GM12892 (cell line): Measurements from ENCODE around the gene HADH.

Experiments
- DNase-seq: peaks from one replicate; pipeline ENCODE4 v3.0.0; 2011; ENCODE audit not compliant: insufficient read length
- FAIRE-seq: peaks from 2 replicates; lab custom pipeline; 2011; peaks lifted over from hg19 to GRCh38; lab: Jason Lieb, UNC
- POLR2A ChIP-seq: IDR thresholded peaks from 2 replicates; pipeline ENCODE4 v1.6.1; 2011; ENCODE audit warnings: low read depth, low read length, control low read depth
- POLR2AphosphoS5 ChIP-seq: IDR thresholded peaks from 2 replicates; pipeline ENCODE4 v1.6.1; 2011; ENCODE audit warnings: low read depth, low read length, control low read depth
- TAF1 ChIP-seq: IDR thresholded peaks from 2 replicates; pipeline ENCODE4 v1.6.1; 2011; ENCODE audit warnings: low read depth, mild to moderate bottlenecking, control low read depth, low read length, borderline replicate concordance

Gene HADH

DNA sequence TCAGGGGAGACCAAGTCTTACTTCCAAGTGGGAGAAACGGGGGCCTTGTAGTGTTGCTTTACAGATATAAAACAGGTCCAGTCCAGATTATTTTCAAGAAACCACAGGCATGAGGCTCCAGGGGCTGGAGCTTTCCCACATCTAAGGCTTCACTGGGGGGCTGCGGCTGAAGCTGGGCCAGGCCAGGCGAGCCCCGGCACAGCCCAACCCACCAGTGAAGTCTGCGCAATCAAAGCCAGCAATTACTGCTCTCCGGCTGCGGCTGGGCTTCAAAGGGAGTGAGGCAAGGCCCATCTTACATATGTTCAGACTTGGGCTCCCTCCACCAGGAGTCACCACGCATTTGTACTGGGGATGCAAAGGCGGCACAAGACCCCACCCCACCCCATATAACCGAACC lies 61.7 kb downstream of the HADH start:
- FAIRE-seq = no peak
- TF ChIP-seq TAF1 = no peak
- TF ChIP-seq POLR2AphosphoS5 = no peak
- no peak for TF ChIP-seq POLR2A
- no peak for DNase-seq

DNA sequence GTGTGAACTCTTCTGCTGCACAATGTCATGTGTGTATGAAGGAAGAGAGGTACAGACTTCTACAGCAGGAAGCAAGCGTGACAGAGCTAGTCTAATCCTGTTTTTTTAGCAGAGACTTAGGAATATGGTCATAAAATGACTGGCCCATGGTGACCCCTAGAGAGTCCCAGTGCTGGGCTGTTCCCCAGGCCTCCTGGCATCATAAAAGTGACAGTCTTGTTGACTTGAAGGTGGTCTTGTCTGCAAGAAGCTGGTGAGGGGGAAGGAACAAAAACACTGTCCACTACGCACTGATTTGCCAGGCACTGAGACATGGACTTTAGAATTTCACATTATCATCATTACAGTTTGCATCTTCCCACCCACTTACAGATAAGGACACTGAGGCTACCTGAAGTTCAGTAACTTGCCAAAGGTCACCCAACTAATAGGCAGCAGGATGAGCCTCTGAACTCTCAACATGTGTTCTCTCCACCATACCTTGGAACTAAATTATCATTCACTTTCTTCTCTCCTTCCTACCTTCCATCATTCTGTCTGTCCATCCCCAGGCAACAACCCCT lies 63.0 kb downstream of the HADH start:
- no peak for FAIRE-seq
- no peak for DNase-seq
- no peak for TF ChIP-seq POLR2AphosphoS5
- TF ChIP-seq POLR2A = no peak
- no peak for TF ChIP-seq TAF1

DNA sequence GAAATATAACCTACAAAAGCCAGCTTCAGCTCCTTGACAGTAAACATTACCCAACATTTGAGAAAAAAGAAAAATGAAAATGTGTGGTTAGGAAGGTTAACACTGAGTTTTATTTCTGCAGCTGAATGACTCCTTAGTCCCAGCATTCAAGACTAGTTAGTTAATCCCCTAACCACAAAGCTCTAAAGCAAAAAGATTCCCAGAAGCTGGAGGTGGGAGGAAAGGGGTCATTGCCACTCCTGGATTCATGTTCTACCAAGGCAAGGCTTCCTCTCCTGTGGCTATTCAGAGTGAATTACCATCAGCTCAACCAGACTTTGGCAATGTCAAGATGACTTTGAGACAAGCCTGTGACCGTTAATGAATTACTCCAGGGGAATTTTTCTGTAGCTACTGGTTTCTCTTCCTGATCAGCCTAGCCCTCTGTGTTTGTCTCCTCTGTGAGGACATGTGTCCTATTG lies 63.6 kb downstream of the HADH start:
- FAIRE-seq = peak; percentile 24
- DNase-seq = no peak
- TF ChIP-seq POLR2A (no peak), TAF1 (no peak), POLR2AphosphoS5 (no peak)

DNA sequence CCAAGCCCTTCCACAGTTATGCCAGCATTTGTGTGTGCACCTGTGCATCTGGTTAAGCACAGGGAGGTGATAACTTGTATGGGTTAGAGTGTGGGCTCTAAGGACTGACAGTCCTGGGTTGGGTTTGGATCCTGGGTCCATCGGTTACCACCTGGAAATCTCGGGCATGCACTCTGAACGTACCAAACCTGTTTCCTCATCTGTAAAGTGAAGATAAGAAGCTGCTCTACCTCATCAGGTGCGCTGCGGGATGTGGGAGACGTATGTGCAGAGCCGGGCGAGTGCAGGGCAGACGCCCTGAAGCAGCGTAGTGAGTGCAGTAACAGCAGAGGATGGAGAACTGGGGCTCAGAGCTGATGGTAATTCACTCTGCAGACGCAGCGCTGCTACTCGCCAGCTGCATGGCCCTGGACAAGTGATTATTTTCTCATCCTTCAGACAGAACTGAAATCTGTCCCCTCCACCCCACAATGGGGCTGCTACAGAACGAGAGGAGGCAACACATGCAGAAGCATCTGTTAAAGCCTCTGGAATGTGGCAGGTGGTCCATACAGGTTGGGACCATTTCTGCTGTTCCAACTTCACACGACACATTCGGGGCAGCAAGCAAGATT lies 64.4 kb downstream of the HADH start:
- no peak for TF ChIP-seq TAF1
- TF ChIP-seq POLR2AphosphoS5 = no peak
- no peak for TF ChIP-seq POLR2A
- DNase-seq (no peak), FAIRE-seq (no peak)

DNA sequence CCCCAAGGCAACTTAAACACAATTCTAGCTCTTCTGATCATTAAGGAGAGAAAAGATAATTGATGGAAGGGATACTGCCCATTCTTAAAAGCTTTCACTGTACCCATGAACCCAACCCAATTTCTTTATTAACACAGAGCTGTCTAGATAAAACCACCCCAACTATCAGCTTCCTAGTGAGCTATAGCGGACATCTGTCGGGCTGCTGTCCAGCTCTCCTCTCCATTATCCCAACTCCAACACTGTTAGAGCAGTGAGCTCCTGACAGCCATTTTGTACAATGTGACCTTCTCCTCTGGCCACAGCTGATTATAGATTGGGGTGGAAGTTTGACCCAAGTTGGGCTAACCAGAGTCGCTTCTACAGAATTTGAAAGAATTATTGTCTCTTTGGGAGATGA lies 66.1 kb downstream of the HADH start:
- FAIRE-seq (no peak), DNase-seq (no peak)
- TF ChIP-seq POLR2A (no peak), TAF1 (no peak), POLR2AphosphoS5 (no peak)

DNA sequence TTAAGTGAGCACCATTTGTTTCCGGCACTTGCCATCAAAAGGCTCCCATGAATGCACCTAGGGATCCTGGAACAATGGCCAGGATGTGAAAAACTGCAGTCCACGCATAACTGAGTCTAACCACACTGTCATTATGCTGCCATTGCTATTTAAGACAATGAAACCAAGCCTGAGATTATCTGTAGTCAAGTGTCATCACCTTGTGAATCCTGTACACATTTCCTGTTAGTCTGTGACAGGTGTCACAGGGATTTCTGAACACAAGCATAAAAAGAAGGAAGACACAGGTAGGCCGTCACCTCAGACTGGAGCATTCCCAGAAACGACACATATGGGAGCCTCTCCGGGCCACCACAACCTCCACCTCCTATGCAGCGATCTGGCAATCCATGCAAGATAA lies 66.7 kb downstream of the HADH start:
- TF ChIP-seq TAF1 (no peak), POLR2A (no peak), POLR2AphosphoS5 (no peak)
- no peak for DNase-seq
- FAIRE-seq = peak; percentile 81

DNA sequence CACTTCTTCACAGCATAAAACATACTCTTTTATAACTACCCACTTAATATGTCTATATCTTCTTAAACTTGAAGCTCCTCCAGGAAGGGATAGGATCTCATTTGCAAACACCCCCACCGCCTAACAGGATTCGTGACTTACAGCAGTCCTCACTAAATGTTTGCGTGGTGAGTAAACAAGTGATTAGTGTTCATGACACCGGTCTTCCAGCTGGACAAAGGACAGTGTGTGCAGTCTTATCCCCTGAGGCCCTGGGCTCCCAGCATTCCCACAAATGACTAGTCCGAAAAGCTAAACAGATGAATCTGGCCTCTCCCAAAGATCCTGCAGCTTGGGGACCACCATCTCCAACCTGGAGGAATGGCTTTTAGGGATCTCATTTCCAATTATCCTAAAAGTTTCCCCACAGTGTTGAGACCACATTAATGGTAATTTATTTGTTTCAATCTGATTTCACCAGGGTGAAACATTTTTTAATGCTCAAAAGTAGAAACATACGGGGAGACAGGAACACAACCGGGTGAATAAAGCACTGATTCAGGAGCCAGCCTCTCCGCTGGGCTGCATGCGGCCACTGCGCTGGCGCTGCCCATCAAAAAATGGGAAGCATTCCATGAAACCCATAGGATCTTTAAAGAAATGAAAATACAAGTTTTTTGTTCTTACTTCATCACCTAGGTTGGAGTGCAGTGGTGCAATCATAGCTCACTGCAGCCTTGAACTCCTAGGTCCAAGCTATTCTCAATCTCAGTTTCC lies 69.2 kb downstream of the HADH start:
- FAIRE-seq (no peak), DNase-seq (no peak)
- TF ChIP-seq TAF1 (no peak), POLR2AphosphoS5 (no peak), POLR2A (no peak)

DNA sequence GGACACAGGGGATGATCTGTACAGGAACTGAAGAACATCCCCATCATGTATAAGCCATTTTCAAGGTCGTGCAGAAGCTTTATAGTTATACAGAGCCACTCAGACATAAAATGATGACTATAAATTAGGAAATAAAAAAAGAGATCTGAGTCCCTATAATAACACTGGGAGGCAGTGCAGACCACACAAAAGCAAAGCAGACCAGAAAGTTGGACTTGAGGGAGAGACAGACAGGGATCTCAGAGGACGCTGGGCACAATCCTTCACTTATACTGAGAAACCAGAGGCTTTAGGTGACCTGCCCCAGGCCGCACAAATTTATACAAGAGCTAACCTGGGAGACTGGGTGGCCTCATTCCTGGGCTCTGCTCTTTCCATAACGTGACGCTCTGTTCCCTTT lies 70.5 kb downstream of the HADH start:
- DNase-seq (no peak), FAIRE-seq (peak; percentile 72)
- TF ChIP-seq TAF1 (no peak), POLR2A (no peak), POLR2AphosphoS5 (no peak)

DNA sequence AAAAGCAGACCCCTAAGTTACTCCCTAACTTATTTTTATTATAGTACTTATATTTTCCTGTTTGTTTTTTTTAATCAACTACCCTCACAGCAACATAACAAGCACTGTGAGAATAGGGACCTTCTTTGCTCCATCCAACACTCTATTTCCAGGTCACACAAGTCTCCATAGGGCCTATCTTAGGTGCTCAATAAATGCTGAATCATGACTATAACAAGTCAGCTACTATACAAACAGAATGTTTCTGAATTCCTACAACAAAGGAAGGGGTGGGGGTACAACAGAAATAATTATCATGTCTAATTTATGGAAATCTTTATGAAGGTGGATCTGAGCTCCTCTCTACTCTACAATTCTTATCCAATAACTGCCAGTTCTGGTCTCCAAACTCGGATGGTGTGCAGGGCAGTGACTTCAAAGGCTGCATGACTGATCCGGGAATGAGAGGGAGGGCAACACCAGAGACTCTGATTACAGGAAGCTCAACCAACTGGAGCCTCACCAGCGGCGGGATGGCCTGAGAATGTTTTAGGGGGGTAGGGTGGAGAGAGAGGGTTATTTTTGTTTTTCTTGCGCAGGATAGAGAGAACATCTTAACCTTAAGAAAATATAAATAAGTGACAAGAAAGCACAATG lies 71.1 kb downstream of the HADH start:
- TF ChIP-seq TAF1 (no peak), POLR2AphosphoS5 (no peak), POLR2A (no peak)
- no peak for FAIRE-seq
- DNase-seq = no peak

DNA sequence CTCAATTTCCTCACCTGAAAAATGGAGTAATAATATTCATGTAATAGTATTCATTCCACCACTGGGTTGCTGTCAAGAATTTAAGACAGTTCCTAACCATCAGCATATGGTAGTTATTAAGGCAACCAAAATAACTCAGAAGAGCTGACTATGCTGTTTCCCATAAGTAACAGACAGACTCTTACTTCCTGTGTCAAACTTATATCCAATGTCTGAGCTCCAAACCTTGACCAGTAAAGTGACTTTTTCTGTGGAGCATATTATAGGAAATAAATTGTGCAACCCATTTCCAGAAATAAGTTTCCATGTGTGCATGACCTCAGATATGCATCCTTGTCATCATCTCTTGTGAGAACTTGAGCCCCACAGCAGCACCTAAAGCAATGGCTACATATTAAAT lies 78.8 kb downstream of the HADH start:
- DNase-seq = no peak
- TF ChIP-seq POLR2AphosphoS5 (no peak), POLR2A (no peak), TAF1 (no peak)
- FAIRE-seq = peak; percentile 70

DNA sequence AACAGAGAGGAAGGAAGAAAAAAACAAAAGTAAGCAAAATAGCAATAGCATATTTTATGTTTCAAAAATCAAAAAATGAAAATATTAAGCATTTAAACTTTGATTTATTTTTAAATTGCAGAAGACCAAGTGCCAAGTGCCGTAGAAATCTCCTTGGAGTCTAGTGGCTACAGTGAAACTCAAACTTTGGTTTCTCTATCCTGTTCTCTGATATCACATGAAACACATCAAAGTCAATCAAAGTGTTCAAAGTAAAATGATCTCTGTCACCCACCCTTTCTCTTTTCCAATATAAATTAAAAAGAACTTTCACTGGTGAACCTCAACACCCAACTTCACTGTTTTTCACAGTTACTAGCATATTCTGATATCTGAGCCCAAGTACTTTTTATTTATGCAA lies 81.1 kb downstream of the HADH start:
- TF ChIP-seq TAF1 (no peak), POLR2AphosphoS5 (no peak), POLR2A (no peak)
- FAIRE-seq (no peak), DNase-seq (no peak)
